RWPE1 (cell line): ENCODE measurements around the gene NCKAP5.

Experiments
- CTCF ChIA-PET: fragments of 350-600 bp; sonication (Branson Sonifier 250); formaldehyde crosslinking; extraction: SDS; loops from one replicate; lab custom pipeline; 2021; lab: Yijun Ruan, JAX
- POLR2A ChIA-PET: fragments of 400-600 bp; formaldehyde crosslinking; extraction: SDS; loops from one replicate; lab custom pipeline; 2020; ENCODE audit warnings: antibody characterized with exemption; ENCODE audit not compliant: low non-redundant PET; lab: Yijun Ruan, JAX
- DNase-seq: peaks from one replicate; pipeline ENCODE4 v3.0.0; 2012; ENCODE audit warnings: low spot score
- H3K27ac ChIP-seq: fragments of 450-650 bp; 2 replicates; pipeline ENCODE4 v1.5.1; 2017
- TF ChIP-seq, protein P1 (sequence below): fragments of 450-650 bp; conservative IDR thresholded peaks from 2 replicates; pipeline ENCODE4 v1.5.1; 2017; ENCODE audit warnings: low read depth, mild to moderate bottlenecking

NCKAP5 gene

DNA sequence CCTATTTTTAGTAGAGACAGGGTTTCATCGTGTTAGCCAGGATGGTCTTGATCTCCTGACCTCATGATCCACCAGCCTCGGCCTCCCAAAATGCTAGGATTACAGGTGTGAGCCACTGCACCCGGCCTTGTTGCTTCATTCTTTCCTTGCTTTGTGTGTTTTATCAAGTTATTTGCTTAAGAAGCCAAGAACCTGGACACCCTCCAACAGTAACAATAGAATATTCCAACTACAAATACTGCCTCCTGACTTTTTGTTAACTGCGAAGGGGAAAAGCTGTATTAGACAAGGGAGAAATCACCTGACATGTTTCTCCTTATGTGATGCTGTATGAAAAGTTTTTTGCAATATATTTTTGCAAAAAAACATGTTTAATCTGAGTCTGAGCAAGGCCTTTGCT is 297.2 kb downstream of the NCKAP5 start:
- no peak for DNase-seq
- TF ChIP-seq, protein P1, sequence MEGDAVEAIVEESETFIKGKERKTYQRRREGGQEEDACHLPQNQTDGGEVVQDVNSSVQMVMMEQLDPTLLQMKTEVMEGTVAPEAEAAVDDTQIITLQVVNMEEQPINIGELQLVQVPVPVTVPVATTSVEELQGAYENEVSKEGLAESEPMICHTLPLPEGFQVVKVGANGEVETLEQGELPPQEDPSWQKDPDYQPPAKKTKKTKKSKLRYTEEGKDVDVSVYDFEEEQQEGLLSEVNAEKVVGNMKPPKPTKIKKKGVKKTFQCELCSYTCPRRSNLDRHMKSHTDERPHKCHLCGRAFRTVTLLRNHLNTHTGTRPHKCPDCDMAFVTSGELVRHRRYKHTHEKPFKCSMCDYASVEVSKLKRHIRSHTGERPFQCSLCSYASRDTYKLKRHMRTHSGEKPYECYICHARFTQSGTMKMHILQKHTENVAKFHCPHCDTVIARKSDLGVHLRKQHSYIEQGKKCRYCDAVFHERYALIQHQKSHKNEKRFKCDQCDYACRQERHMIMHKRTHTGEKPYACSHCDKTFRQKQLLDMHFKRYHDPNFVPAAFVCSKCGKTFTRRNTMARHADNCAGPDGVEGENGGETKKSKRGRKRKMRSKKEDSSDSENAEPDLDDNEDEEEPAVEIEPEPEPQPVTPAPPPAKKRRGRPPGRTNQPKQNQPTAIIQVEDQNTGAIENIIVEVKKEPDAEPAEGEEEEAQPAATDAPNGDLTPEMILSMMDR: no peak
- CTCF ChIA-PET: no interaction called here
- POLR2A ChIA-PET: no interaction called here
- H3K27ac ChIP-seq: no peak overlapping the region

DNA sequence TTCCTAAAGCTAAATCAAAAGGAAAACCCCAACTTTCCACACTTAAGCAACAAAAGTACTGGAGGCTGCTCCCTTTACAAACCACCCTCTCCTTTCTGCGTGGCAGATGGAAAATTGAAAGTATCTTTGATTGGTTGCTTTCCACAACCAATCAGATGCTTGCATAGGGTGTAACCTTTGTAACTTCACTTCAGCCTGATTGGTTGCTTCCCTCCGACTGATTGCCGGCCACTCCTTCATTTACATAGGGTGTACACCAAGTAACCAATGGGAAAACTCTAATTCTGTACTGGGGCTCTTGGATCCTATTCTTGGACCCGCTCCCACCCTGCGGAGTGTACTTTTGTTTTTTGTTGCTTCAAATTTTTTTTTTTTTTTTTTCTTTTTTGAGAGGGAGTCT is 297.7 kb downstream of the NCKAP5 start:
- DNase-seq: no peak
- POLR2A ChIA-PET: no interaction called here
- no peak overlapping the region for H3K27ac ChIP-seq
- CTCF ChIA-PET: no interaction called here
- TF ChIP-seq, protein P1: no peak

DNA sequence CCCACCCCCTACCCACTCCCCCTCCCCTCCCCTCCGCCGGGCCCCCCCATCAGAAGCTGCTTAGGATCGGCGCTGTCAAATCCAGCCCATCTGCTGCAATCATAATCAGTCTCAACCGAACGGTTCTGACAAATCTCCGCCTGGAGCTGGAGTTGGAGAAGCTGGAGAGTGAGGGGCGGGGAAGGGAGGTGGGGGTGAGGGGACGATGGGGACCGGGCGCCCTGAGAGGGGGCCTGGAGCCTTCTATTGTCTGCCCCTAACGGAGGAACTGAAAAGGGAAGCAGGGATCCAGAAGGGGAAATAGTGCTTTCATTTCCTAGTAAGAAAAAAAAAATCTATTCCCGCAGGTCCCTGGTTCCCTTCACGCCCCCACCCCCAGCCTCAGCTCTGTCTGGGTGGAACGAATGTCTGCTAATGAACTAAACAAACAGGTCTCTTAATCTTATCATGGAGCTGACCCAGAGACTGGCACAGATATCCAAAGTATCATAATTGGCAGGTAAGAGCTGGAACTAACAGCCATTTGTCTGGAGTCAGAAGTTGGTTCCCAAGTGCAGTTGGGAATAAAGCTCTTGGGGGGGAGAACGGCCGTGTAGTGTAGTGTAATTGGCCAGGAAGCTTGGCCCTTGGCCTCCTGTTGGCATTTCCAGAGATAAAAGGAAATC is 301.2 kb downstream of the NCKAP5 start:
- ChIA-PET POLR2A (no interaction called here), CTCF (interaction anchor here (0.8 to 1.1 kb wide), 2 partner anchors 270 to 293 kb away, joined by 5 to 7 read pairs; no protein-coding TSS in a partner anchor)
- TF ChIP-seq, protein P1: no peak
- no peak for DNase-seq
- H3K27ac ChIP-seq: no peak overlapping the region

DNA sequence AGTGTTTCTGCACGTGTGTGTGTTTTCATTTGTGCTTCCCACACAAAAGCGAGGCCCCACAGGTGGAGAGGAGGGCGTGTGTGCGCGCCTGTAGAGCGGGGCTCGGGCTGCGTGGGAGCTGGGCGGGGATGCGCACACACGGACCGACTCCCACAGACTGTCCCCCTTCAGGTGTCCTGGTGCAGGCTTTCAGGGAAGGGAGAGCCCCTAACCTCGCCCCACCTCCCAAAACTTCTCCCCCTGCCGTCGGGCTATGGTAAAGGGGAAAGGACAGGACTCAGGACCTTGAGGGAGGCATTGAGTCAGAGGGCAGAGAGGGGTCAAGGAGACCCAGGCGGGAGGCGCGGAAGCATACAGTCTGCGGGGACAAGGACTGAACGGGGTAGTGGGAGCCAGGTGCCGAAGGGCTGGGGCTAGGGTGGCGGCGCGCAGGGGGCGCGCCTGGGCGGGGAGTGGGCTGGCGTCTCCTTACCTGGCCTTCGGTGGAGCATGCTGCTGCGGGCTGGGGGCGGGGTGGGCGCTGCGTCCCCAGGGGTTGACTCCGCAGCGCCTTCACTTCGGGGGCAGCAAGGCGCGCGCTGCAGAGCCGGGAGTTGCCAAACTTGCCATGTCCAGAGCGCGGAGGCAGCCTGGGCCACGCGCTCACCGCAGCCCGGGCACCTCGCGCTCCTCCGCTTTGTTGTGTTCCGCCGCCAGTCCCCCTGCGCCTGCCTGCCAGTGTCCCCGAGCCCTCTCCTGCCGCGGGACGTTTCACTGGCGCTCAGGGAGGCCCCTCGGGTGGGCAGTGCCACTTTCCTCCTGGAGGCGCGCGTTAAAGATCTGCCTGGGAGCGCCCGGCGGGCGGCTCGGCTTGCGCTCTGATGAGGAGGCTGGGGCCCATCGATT is 302.0 kb downstream of the NCKAP5 start:
- H3K27ac ChIP-seq: no peak overlapping the region
- TF ChIP-seq, protein P1: no peak
- ChIA-PET CTCF (interaction anchor here (1.1 kb wide), 1 partner anchor 294 kb away, joined by 7 read pairs; no protein-coding TSS in a partner anchor), POLR2A (no interaction called here)
- no peak for DNase-seq

DNA sequence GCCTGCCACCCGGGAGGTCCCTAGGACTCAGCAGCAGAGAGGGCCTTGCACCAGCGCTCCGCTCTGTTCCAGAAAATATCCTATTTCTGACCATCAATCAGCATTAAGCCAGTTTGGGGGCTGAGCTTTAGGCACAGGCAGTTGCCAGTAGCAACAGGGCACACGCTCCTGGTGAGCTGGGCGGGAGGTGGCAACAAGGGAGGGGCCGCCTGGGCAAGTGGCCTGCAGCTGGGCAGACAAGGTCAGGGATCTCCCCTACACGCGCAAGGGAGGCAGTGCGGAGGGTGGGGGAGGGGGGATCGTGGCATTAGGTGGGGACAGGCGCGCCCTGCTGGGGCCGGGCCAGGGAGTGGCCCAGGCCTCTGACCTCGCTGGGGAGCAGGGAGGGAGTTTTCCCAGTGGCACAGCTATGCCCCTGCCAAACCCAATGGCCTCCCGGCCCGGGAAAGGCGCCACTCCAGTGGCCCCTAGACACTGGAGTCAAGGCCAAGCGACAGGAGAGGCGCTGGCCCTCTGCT is 302.8 kb downstream of the NCKAP5 start:
- TF ChIP-seq, protein P1: no peak
- no peak for DNase-seq
- no peak overlapping the region for H3K27ac ChIP-seq
- ChIA-PET CTCF (no interaction called here), POLR2A (no interaction called here)

DNA sequence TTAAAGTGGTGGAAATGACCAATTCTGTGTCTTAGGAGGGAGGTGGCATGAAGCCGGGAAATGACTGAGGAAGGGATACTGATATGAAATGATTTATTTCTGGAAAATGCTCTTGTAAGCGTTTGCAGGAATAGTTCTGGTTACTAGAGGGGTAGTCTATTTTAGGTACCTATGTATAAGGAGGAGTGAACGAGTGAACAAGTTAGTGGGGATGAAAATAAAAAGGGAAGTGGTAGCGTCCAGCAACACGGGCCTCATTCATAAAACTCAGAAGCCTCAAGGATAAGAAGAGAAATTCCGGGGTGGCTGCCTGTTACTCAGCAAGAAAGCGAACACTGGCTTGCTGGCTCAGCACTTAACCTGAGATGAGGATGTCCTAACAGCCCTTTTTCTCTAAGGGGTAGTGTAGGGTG is 303.3 kb downstream of the NCKAP5 start:
- TF ChIP-seq, protein P1: no peak
- ChIA-PET POLR2A (no interaction called here), CTCF (interaction anchor here (2.6 kb wide), 1 partner anchor 296 kb away, joined by 23 read pairs; no protein-coding TSS in a partner anchor)
- no peak for DNase-seq
- no peak overlapping the region for H3K27ac ChIP-seq
